Panc1 (cell line): ENCODE measurements around the gene MOB1A. TPM values are rescaled to one million over a fixed set of nuclear protein-coding genes. Genes with fewer than 3 reads are reported as not detected.

ENCODE experiments used
- ATAC-seq: fragments of 200-7000 bp; cut with Tn5 transposase; 2 replicates; pipeline ENCODE4 v1.9.1; 2020; ENCODE audit warnings: mild to moderate bottlenecking, moderate library complexity
- BruUV-seq: library from RNA; stranded (reverse); fragments of 400-500 nt; replicated peaks from 2 replicates; lab custom pipeline; 2021; lab: Mats Ljungman, UMichigan
- CTCF ChIA-PET: fragments of 300-600 bp; sonication (Branson Sonifier 250); formaldehyde crosslinking; loops from one replicate; lab custom pipeline; 2022; ENCODE audit warnings: antibody characterized with exemption; lab: Charles Lee
- POLR2A ChIA-PET: fragments of 300-600 bp; sonication (Branson Sonifier 250); formaldehyde crosslinking; loops from one replicate; lab custom pipeline; 2022; ENCODE audit warnings: antibody characterized with exemption; lab: Charles Lee
- DNase-seq: peaks from one replicate; pipeline ENCODE4 v3.0.0-alpha.2; 2010; ENCODE audit warnings: low read depth, low spot score
- H3K27ac ChIP-seq: 2 replicates; pipeline ENCODE4 v1.5.1; 2011; ENCODE audit warnings: mild to moderate bottlenecking, low read length, inconsistent platforms
- H3K27me3 ChIP-seq: fragments of 200-500 bp; sonication (Bioruptor generic); 2 replicates; pipeline ENCODE4 v1.6.0; 2014; ENCODE audit warnings: low read length, inconsistent platforms; ENCODE audit not compliant: control insufficient read depth, insufficient read depth
- H3K36me3 ChIP-seq: fragments of 200-500 bp; sonication (Bioruptor generic); 2 replicates; pipeline ENCODE4 v1.5.1; 2014; ENCODE audit warnings: inconsistent platforms, mild to moderate bottlenecking, low read length, moderate library complexity; ENCODE audit not compliant: control insufficient read depth, insufficient read depth
- H3K4me1 ChIP-seq: 2 replicates; pipeline ENCODE4 v1.5.1; 2011; ENCODE audit warnings: inconsistent platforms, mild to moderate bottlenecking, low read length, moderate library complexity; ENCODE audit not compliant: control insufficient read depth, insufficient read depth
- H3K4me3 ChIP-seq, 2 experiments: 2 replicates each; pipeline ENCODE4 v1.5.1; 2011 to 2012; ENCODE audit warnings: low read depth in 2 of 2, low read length in 2 of 2, mild to moderate bottlenecking in 2 of 2, inconsistent platforms in 1 of 2, moderate library complexity in 1 of 2
- H3K9me3 ChIP-seq: fragments of 200-500 bp; sonication (Bioruptor generic); 2 replicates; pipeline ENCODE4 v1.5.1; 2014; ENCODE audit warnings: low read depth, mild to moderate bottlenecking, inconsistent platforms, low read length, moderate library complexity; ENCODE audit not compliant: control insufficient read depth, insufficient read depth
- POLR2AphosphoS5 ChIP-seq: IDR thresholded peaks from 2 replicates; pipeline ENCODE4 v1.6.1; 2012; ENCODE audit warnings: mild to moderate bottlenecking, low read depth, low read length, moderate library complexity
- SIN3A ChIP-seq: IDR thresholded peaks from 2 replicates; pipeline ENCODE4 v1.6.1; 2012; ENCODE audit warnings: low read depth, mild to moderate bottlenecking, low read length, moderate library complexity, borderline replicate concordance; ENCODE audit not compliant: insufficient read depth
- TCF7L2 ChIP-seq: IDR thresholded peaks from 2 replicates; pipeline ENCODE4 v1.6.1; 2011; ENCODE audit warnings: mild to moderate bottlenecking, low read depth, low read length, inconsistent platforms
- in situ Hi-C: cut with HindIII; loops from 2 replicates; pipeline ENCODE4 v1.10.0; 2016; ENCODE audit warnings: low sequenced_read_pairs, low pct_unique_long_range_greater_than_20kb
- intact Hi-C: fragments of 100-400 bp; cut with micrococcal nuclease; formaldehyde crosslinking; loops from one replicate; pipeline ENCODE4 v1.10.0; 2022; ENCODE audit not compliant: unreplicated experiment
- total RNA-seq: library from RNA; stranded (reverse); gene quantifications from one replicate; pipeline ENCODE4 v1.2.1, GENCODE V29; 2021; ENCODE audit not compliant: unreplicated experiment
- TF ChIP-seq, protein P1 (sequence below), 2 experiments: IDR thresholded peaks; 2 replicates each; pipeline ENCODE4 v1.6.1; 2011 to 2012; ENCODE audit warnings: low read depth in 2 of 2, control low read depth in 1 of 2, low read length in 1 of 2, mild to moderate bottlenecking in 1 of 2, moderate library complexity in 1 of 2; ENCODE audit not compliant: insufficient read depth in 1 of 2
- TF ChIP-seq, protein P2 (sequence below): fragments of 450-650 bp; IDR thresholded peaks from 2 replicates; pipeline ENCODE4 v1.5.1; 2017; ENCODE audit warnings: mild to moderate bottlenecking

Gene MOB1A
- total RNA-seq, 1 experiment from 2014 or later = 184 TPM

DNA sequence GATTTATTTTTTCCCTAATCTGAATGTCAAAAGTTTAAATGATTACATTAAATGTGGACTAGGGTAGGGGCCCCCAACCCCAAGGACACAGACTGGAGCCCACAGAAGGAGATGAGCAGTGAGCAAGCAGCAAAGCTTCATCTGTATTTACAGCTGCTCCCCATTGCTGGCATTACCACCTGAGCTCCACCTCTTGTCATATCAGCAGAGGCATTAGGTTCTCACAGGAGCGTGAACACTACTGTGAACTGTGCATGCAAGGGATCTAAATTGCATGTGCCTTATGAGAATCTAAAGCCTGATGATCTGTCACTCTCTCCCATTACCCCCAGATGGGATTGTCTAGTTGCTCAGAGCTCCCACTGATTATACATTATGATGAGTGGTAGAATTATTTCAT, 3.8 kb downstream of the MOB1A start:
- Histone ChIP-seq H3K4me3 (no peak overlapping the region), H3K36me3 (peaks cover 12% of the 10 kb centered on the region; the same call in 1 of the 2 replicates), H3K9me3 (no peaks in the 10 kb centered on the region), H3K4me1 (no peaks in the 10 kb centered on the region), H3K27me3 (no peaks in the 10 kb centered on the region), H3K27ac (no peak overlapping the region)
- DNase-seq (no peak), ATAC-seq (no peak)
- TF ChIP-seq, protein P1, sequence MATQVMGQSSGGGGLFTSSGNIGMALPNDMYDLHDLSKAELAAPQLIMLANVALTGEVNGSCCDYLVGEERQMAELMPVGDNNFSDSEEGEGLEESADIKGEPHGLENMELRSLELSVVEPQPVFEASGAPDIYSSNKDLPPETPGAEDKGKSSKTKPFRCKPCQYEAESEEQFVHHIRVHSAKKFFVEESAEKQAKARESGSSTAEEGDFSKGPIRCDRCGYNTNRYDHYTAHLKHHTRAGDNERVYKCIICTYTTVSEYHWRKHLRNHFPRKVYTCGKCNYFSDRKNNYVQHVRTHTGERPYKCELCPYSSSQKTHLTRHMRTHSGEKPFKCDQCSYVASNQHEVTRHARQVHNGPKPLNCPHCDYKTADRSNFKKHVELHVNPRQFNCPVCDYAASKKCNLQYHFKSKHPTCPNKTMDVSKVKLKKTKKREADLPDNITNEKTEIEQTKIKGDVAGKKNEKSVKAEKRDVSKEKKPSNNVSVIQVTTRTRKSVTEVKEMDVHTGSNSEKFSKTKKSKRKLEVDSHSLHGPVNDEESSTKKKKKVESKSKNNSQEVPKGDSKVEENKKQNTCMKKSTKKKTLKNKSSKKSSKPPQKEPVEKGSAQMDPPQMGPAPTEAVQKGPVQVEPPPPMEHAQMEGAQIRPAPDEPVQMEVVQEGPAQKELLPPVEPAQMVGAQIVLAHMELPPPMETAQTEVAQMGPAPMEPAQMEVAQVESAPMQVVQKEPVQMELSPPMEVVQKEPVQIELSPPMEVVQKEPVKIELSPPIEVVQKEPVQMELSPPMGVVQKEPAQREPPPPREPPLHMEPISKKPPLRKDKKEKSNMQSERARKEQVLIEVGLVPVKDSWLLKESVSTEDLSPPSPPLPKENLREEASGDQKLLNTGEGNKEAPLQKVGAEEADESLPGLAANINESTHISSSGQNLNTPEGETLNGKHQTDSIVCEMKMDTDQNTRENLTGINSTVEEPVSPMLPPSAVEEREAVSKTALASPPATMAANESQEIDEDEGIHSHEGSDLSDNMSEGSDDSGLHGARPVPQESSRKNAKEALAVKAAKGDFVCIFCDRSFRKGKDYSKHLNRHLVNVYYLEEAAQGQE (IDR thresholded peaks at IDR 0.05; ENCODE audit: insufficient read depth in 1 of 2, low read depth in 2 of 2, low read length in 1 of 2) = no peak
- TF ChIP-seq, protein P2, sequence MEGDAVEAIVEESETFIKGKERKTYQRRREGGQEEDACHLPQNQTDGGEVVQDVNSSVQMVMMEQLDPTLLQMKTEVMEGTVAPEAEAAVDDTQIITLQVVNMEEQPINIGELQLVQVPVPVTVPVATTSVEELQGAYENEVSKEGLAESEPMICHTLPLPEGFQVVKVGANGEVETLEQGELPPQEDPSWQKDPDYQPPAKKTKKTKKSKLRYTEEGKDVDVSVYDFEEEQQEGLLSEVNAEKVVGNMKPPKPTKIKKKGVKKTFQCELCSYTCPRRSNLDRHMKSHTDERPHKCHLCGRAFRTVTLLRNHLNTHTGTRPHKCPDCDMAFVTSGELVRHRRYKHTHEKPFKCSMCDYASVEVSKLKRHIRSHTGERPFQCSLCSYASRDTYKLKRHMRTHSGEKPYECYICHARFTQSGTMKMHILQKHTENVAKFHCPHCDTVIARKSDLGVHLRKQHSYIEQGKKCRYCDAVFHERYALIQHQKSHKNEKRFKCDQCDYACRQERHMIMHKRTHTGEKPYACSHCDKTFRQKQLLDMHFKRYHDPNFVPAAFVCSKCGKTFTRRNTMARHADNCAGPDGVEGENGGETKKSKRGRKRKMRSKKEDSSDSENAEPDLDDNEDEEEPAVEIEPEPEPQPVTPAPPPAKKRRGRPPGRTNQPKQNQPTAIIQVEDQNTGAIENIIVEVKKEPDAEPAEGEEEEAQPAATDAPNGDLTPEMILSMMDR = no peak
- TF ChIP-seq SIN3A (no peak), TCF7L2 (no peak), POLR2AphosphoS5 (no peak)
- no TSS peak for BruUV-seq
- CTCF ChIA-PET = no interaction called here
- in situ Hi-C loops (no loop called here), intact Hi-C loops (no loop called here)
- POLR2A ChIA-PET = no interaction called here

DNA sequence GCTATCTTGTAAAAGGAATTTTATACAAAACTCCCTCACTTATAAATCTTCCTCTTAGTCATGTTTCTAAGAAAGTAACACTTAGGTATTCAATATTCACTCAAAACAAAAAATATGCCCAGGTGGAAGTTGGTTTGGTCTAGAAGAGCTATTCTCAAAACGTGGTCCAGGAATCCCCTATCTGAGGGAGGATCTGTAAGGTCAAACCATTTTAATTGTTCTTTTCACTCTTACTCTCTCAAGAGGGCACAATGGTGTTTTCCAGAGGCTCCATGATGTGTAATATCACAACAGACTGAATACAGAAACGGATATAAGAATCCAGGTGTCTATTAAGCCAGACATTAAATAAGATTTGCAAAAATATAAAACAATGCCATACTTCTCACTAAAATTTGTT, 9.9 kb downstream of the MOB1A start:
- ATAC-seq (no peak), DNase-seq (no peak)
- Histone ChIP-seq H3K4me3 (no peak overlapping the region), H3K4me1 (no peaks in the 10 kb centered on the region), H3K36me3 (peaks cover 32% of the 10 kb centered on the region), H3K9me3 (0 out of 2 replicates have a peak, but pooled peaks cover 3% of the 10 kb centered on the region), H3K27me3 (no peaks in the 10 kb centered on the region), H3K27ac (no peak overlapping the region)
- intact Hi-C loops = no loop called here
- TF ChIP-seq SIN3A = no peak
- TF ChIP-seq POLR2AphosphoS5 = no peak
- TF ChIP-seq, protein P1 (IDR thresholded peaks at IDR 0.05; ENCODE audit: insufficient read depth in 1 of 2, low read depth in 2 of 2, low read length in 1 of 2) = no peak
- no peak for TF ChIP-seq TCF7L2
- TF ChIP-seq, protein P2 = no peak
- in situ Hi-C loops = no loop called here
- ChIA-PET CTCF (no interaction called here), POLR2A (no interaction called here)
- BruUV-seq = no TSS peak
